Stimulated activated effector memory CD8-positive, alpha-beta T cell treated with anti-CD3 and anti-CD28 coated beads, Interleukin-12 subunit alpha, Interleukin-12 subunit beta, amount 100 ng/mL, for 72 hours (primary cell): ENCODE results near the gene SLC4A11.
"Not testable (repeated sequence)": the region's sequence is repeated elsewhere in the genome, so short reads cannot be mapped to it uniquely, and the experiment has no call there.

ENCODE experiments used
- ATAC-seq: fragments of 150-1000 bp; cut with Tn5 transposase; 2 replicates; pipeline ENCODE4 v1.10.0; 2021
- DNase-seq, 2 donors: peaks; one replicate each; pipeline ENCODE4 v3.0.0; 2021 to 2022; ENCODE audit warnings: low spot score in 2 of 2
- H3K27ac Mint-ChIP-seq: one replicate; pipeline ENCODE4 v1.8.0; 2022; ENCODE audit warnings: mild to moderate bottlenecking, mixed read lengths
- H3K36me3 Mint-ChIP-seq: one replicate; pipeline ENCODE4 v1.8.0; 2022; ENCODE audit warnings: mild to moderate bottlenecking, mixed read lengths
- H3K4me1 Mint-ChIP-seq: one replicate; pipeline ENCODE4 v1.8.0; 2022; ENCODE audit warnings: mixed read lengths
- H3K4me3 Mint-ChIP-seq: one replicate; pipeline ENCODE4 v1.8.0; 2022; ENCODE audit warnings: mild to moderate bottlenecking, mixed read lengths
- H3K9me3 Mint-ChIP-seq: one replicate; pipeline ENCODE4 v1.8.0; 2022; ENCODE audit warnings: mixed read lengths

Gene SLC4A11

GRCh38 chr20:3203315-3204123 lies 35.5 kb downstream of the SLC4A11 start:
- ATAC-seq, result peak; percentile 83
- peaks cover 26% of the 10 kb centered on the region for H3K4me1 Mint-ChIP-seq
- no peaks in the 10 kb centered on the region for H3K9me3 Mint-ChIP-seq
- peaks cover 60% of the 10 kb centered on the region for H3K36me3 Mint-ChIP-seq
- peak overlapping the region; percentile 99 for H3K27ac Mint-ChIP-seq
- peak overlapping the region; percentile 99 for H3K4me3 Mint-ChIP-seq
- peak; percentile 41 to 84 for DNase-seq

GRCh38 chr20:3202965-3203314 lies 36.0 kb downstream of the SLC4A11 start:
- ATAC-seq (no peak), DNase-seq (no peak)
- peaks cover 64% of the 10 kb centered on the region for H3K36me3 Mint-ChIP-seq
- peak overlapping the region; percentile 99 for H3K4me3 Mint-ChIP-seq
- peaks cover 23% of the 10 kb centered on the region for H3K4me1 Mint-ChIP-seq
- H3K27ac Mint-ChIP-seq, result peak overlapping the region; percentile 99
- H3K9me3 Mint-ChIP-seq, result no peaks in the 10 kb centered on the region

GRCh38 chr20:3199976-3200755 lies 38.8 kb downstream of the SLC4A11 start:
- no peaks in the 10 kb centered on the region for H3K9me3 Mint-ChIP-seq
- H3K4me1 Mint-ChIP-seq, result peaks cover 34% of the 10 kb centered on the region
- no peak overlapping the region for H3K4me3 Mint-ChIP-seq
- DNase-seq (no peak), ATAC-seq (no peak)
- H3K36me3 Mint-ChIP-seq, result peaks cover 92% of the 10 kb centered on the region
- no peak overlapping the region for H3K27ac Mint-ChIP-seq

GRCh38 chr20:3199206-3199605 lies 39.8 kb downstream of the SLC4A11 start:
- no peak for DNase-seq
- Mint-ChIP-seq H3K4me3 (no peak overlapping the region), H3K9me3 (no peaks in the 10 kb centered on the region), H3K4me1 (peaks cover 28% of the 10 kb centered on the region), H3K27ac (no peak overlapping the region), H3K36me3 (peaks cover 95% of the 10 kb centered on the region)
- ATAC-seq, result no peak

DNA sequence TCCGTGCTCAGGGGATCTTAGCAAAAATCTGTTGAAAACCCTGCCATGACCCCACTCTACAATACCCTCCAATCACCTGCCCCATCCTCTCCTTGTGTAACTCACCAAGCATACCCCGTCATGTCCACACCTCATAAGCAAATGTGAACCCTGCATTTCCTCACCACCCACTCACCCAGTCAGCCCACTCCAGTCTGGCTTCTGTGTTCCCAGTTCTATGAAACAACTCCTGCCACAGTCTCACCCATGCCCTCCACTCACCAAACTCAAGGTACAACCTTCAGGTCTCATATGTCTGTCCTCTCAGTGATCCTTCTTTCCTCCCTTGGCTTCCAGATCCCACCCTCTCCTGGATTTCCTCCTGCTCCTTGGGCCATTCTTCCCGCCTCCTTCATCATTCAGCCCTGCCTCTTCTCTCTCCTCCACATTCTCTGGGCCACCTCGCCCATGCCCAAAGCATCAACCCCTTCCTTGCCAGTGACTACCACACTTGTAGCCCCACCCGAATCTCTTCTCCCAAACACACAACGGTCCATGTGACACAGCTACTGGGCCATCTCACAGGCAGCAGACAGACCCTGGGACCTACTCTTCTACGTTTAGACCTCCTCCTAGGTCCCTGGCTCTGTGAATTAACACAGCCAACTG lies 43.3 kb downstream of the SLC4A11 start:
- Mint-ChIP-seq H3K36me3 (peaks cover 99% of the 10 kb centered on the region), H3K27ac (peak overlapping the region; percentile 50), H3K4me3 (no peak overlapping the region), H3K9me3 (no peaks in the 10 kb centered on the region), H3K4me1 (peaks cover 23% of the 10 kb centered on the region)
- no peak for DNase-seq
- no peak for ATAC-seq

DNA sequence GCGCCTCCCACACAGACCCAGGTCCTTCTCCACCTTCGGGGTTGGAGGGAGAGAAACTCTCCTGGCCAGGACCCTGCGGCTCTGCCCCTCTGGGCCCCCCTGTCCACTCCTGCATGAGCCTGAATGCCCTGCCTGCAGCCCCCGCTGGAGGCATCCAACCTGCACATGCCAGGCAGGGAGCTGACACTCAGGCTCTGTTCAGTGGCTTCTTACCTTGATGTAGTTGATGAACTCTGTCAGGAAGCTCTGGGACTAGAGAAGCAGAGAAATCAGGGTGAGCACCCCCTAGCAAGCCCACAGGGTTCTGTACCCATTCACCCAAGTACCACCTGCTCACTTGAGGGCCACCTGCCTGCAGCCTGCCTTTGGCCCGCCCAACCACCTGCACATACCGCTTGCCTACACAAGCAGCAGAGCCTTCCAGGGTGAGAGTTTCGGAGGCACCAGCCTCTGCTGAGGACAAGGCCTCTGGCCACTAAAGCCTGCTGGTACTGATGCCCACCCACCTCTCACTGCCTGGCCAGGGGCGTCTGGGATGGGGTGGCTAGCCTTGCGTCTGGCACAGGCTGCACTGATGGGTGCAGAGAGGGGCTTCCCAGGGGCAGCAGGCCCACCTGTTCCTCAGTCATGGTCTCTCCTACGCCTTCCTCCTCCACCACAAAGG lies 44.2 kb downstream of the SLC4A11 start:
- Mint-ChIP-seq H3K4me1 (peaks cover 21% of the 10 kb centered on the region), H3K27ac (peak overlapping the region; percentile 50), H3K4me3 (no peak overlapping the region), H3K36me3 (peaks cover 95% of the 10 kb centered on the region), H3K9me3 (no peaks in the 10 kb centered on the region)
- ATAC-seq (no peak), DNase-seq (no peak)

- Mint-ChIP-seq H3K27ac (no peak overlapping the region), H3K4me3 (no peak overlapping the region), H3K36me3 (peaks cover 88% of the 10 kb centered on the region), H3K9me3 (no peaks in the 10 kb centered on the region), H3K4me1 (peaks cover 17% of the 10 kb centered on the region)
- DNase-seq (no peak), ATAC-seq (no peak)
These were observed 45.0 kb downstream of the SLC4A11 start for GRCh38 chr20:3193806-3194616.

GRCh38 chr20:3192226-3193015 lies 46.6 kb downstream of the SLC4A11 start:
- Mint-ChIP-seq H3K4me3 (no peak overlapping the region), H3K27ac (peak overlapping the region; percentile 3), H3K4me1 (peaks cover 17% of the 10 kb centered on the region), H3K36me3 (peaks cover 79% of the 10 kb centered on the region), H3K9me3 (no peaks in the 10 kb centered on the region)
- DNase-seq, result no peak
- ATAC-seq, result no peak

DNA sequence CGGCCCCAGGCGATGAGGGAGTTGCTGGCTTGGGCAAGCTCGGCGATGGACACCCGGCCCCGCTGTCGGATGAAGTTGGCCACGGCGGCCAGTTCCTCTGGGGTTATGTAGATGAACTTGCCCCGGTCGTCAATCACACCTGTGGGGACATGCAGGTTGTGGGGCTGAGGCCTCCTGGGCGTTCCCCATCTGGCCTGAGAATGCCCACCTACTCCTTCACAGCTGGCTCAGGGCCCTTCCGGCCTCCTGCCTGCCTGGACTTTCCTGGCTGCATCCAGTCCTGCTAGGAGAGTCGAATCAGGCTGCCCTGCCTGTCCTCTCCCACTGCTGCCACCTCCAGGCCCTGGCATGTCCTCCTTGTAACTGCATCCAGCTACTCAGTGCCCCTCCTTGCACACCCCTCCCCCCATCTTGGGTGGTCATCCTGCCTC lies 48.3 kb downstream of the SLC4A11 start:
- H3K27ac Mint-ChIP-seq, result no peak overlapping the region
- no peak overlapping the region for H3K4me3 Mint-ChIP-seq
- H3K4me1 Mint-ChIP-seq, result peaks cover 12% of the 10 kb centered on the region
- no peaks in the 10 kb centered on the region for H3K9me3 Mint-ChIP-seq
- peaks cover 62% of the 10 kb centered on the region for H3K36me3 Mint-ChIP-seq
- DNase-seq (no peak), ATAC-seq (no peak)

- Mint-ChIP-seq H3K4me1 (peaks cover 5% of the 10 kb centered on the region), H3K4me3 (no peak overlapping the region), H3K36me3 (peaks cover 51% of the 10 kb centered on the region), H3K9me3 (no peaks in the 10 kb centered on the region), H3K27ac (peak overlapping the region; percentile 67)
- ATAC-seq (no peak), DNase-seq (no peak)
These were observed 49.3 kb downstream of the SLC4A11 start for GRCh38 chr20:3189561-3190131.

- no peak overlapping the region for H3K4me3 Mint-ChIP-seq
- peaks cover 5% of the 10 kb centered on the region for H3K4me1 Mint-ChIP-seq
- peaks cover 44% of the 10 kb centered on the region for H3K36me3 Mint-ChIP-seq
- H3K27ac Mint-ChIP-seq, result peak overlapping the region; percentile 67
- no peaks in the 10 kb centered on the region for H3K9me3 Mint-ChIP-seq
- no peak for ATAC-seq
- no peak for DNase-seq
These were observed 50.1 kb downstream of the SLC4A11 start for GRCh38 chr20:3188823-3189413.

- H3K27ac Mint-ChIP-seq, DNase-seq, H3K9me3 Mint-ChIP-seq, ATAC-seq, H3K4me3 Mint-ChIP-seq, H3K4me1 Mint-ChIP-seq: not testable (repeated sequence)
- peaks cover 34% of the 10 kb centered on the region for H3K36me3 Mint-ChIP-seq
These were observed 51.1 kb downstream of the SLC4A11 start for GRCh38 chr20:3187861-3188260.

DNA sequence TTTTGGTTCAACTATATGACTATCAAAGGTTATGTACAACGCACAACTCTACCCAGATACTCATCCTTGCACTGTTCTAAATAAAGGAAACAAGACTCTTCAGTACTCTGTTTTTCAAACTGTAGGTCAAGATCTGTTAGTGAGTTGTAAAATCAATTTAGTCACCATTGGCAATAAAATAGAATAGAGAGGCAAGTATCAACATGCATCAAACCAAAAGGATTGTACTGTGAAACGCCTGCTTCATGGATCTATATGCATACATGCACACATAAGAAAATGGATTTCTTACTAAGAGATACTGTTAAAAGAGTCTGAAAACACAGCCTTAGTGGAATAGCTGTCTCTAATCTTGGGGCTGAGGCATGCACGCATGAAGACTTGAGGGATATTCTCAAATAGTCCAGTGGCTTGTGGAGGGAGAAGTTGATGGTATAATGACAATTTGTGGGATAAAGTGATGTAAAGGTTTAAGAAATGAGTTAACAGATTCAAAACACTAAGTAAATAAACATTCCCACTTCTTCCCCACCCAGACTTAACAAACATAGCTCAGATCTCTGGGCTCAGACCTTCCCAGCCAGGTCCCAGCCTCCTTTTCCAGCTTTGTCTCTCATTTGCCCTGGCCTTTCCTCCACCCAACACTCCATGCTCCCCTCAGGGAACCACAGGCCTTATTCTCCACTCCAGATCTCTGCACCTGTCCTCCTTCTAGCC lies 54.9 kb downstream of the SLC4A11 start:
- Mint-ChIP-seq H3K9me3 (no peaks in the 10 kb centered on the region), H3K36me3 (peaks cover 13% of the 10 kb centered on the region), H3K4me1 (no peaks in the 10 kb centered on the region), H3K27ac (no peak overlapping the region), H3K4me3 (no peak overlapping the region)
- DNase-seq (no peak), ATAC-seq (no peak)
